DND-41 (cell line): ENCODE measurements around the gene BMS1.

Experiments used
- ATAC-seq: fragments of 200-7000 bp; cut with Tn5 transposase; 3 replicates; pipeline ENCODE4 v1.9.1; 2021; ENCODE audit warnings: low read depth; ENCODE audit not compliant: insufficient read depth
- DNase-seq: peaks from one replicate; pipeline ENCODE4 v3.0.0-alpha.2; 2020
- H2AFZ ChIP-seq: 2 replicates; pipeline ENCODE4 v1.6.0; 2012; ENCODE audit warnings: low read depth, low read length
- H3K27ac ChIP-seq: 2 replicates; pipeline ENCODE4 v1.5.1; 2012; ENCODE audit warnings: low read length, inconsistent platforms
- H3K27me3 ChIP-seq: fragments of 200-600 bp; sonication (generic); 2 replicates; pipeline ENCODE4 v1.6.0; 2012; ENCODE audit warnings: low read length, mild to moderate bottlenecking, inconsistent platforms; ENCODE audit not compliant: insufficient read depth, poor library complexity
- H3K36me3 ChIP-seq: 2 replicates; pipeline ENCODE4 v1.5.1; 2012; ENCODE audit warnings: low read length, inconsistent platforms; ENCODE audit not compliant: insufficient read depth
- H3K4me1 ChIP-seq: 2 replicates; pipeline ENCODE4 v1.5.1; 2012; ENCODE audit warnings: mild to moderate bottlenecking, low read length; ENCODE audit not compliant: insufficient read depth
- H3K4me2 ChIP-seq: 2 replicates; pipeline ENCODE4 v1.6.0; 2012; ENCODE audit warnings: mild to moderate bottlenecking, moderate library complexity, low read length, inconsistent platforms; ENCODE audit not compliant: insufficient read depth
- H3K4me3 ChIP-seq, 2 experiments: fragments of 200-600 bp in 1 of 2; shearing (Covaris generic) in 1 of 2; 2 replicates each; pipeline ENCODE4 v1.5.1; 2012 to 2016; ENCODE audit warnings: inconsistent platforms in 2 of 2, low read length in 2 of 2, mild to moderate bottlenecking in 2 of 2, low read depth in 1 of 2, moderate library complexity in 1 of 2
- H3K79me2 ChIP-seq: 2 replicates; pipeline ENCODE4 v1.6.0; 2012; ENCODE audit warnings: low read length, inconsistent platforms; ENCODE audit not compliant: insufficient read depth
- H3K9ac ChIP-seq: 2 replicates; pipeline ENCODE4 v1.6.0; 2012; ENCODE audit warnings: low read depth, mild to moderate bottlenecking, inconsistent platforms, low read length, moderate library complexity
- H3K9me3 ChIP-seq: 2 replicates; pipeline ENCODE4 v1.5.1; 2012; ENCODE audit warnings: low read length, moderate library complexity, mild to moderate bottlenecking, inconsistent platforms; ENCODE audit not compliant: insufficient read depth, severe bottlenecking
- H4K20me1 ChIP-seq: 2 replicates; pipeline ENCODE4 v1.6.0; 2012; ENCODE audit warnings: low read length; ENCODE audit not compliant: insufficient read depth
- EZH2 ChIP-seq: IDR thresholded peaks from 3 replicates; pipeline ENCODE4 v1.6.1; 2012; ENCODE audit warnings: borderline replicate concordance, low read depth, mild to moderate bottlenecking, moderate library complexity, low read length, inconsistent platforms; ENCODE audit not compliant: severe bottlenecking
- TF ChIP-seq, protein P1 (sequence below): IDR thresholded peaks from 2 replicates; pipeline ENCODE4 v1.5.1; 2012; ENCODE audit warnings: borderline replicate concordance, low read length, moderate library complexity, mild to moderate bottlenecking; ENCODE audit not compliant: poor library complexity, severe bottlenecking; ENCODE audit errors: extremely low read depth

Gene BMS1

DNA sequence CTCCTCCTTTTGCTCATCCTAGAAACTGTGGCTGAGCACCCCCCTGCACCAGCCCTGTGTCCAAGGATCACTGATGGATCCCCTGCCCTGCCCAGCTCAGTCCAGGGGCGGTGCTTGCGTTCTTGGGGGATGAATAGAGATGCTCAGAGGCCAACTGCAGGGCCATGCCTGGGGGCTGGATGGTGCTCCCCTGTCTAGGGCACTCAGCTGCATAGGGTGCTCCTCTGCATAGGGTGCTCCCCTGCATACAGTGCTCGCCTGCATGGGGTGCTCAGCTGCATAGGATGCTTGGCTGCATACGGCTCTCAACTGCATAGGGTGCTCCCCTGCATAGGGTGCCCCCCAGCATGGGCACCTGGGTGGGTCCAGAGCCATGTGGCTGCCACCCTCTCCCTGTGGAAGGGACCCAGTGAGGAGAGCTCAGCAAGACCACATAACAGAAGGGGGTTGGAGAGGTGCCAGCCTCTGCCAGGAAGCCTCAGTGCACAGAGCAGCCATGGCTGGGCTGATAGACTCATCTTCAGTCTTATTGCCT is 95.0 kb downstream of the BMS1 start:
- Histone ChIP-seq H3K4me2 (no peak overlapping the region), H2AFZ (no peak overlapping the region), H3K27ac (no peak overlapping the region), H3K4me1 (no peaks in the 10 kb centered on the region), H3K9me3 (peaks cover 1% of the 10 kb centered on the region), H3K4me3 (no peak overlapping the region), H3K36me3 (no peaks in the 10 kb centered on the region), H3K9ac (no peak overlapping the region), H4K20me1 (no peaks in the 10 kb centered on the region), H3K27me3 (no peaks in the 10 kb centered on the region), H3K79me2 (no peaks in the 10 kb centered on the region)
- ATAC-seq (no peak), DNase-seq (no peak)
- TF ChIP-seq, protein P1, sequence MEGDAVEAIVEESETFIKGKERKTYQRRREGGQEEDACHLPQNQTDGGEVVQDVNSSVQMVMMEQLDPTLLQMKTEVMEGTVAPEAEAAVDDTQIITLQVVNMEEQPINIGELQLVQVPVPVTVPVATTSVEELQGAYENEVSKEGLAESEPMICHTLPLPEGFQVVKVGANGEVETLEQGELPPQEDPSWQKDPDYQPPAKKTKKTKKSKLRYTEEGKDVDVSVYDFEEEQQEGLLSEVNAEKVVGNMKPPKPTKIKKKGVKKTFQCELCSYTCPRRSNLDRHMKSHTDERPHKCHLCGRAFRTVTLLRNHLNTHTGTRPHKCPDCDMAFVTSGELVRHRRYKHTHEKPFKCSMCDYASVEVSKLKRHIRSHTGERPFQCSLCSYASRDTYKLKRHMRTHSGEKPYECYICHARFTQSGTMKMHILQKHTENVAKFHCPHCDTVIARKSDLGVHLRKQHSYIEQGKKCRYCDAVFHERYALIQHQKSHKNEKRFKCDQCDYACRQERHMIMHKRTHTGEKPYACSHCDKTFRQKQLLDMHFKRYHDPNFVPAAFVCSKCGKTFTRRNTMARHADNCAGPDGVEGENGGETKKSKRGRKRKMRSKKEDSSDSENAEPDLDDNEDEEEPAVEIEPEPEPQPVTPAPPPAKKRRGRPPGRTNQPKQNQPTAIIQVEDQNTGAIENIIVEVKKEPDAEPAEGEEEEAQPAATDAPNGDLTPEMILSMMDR = no peak
- no peak for TF ChIP-seq EZH2

DNA sequence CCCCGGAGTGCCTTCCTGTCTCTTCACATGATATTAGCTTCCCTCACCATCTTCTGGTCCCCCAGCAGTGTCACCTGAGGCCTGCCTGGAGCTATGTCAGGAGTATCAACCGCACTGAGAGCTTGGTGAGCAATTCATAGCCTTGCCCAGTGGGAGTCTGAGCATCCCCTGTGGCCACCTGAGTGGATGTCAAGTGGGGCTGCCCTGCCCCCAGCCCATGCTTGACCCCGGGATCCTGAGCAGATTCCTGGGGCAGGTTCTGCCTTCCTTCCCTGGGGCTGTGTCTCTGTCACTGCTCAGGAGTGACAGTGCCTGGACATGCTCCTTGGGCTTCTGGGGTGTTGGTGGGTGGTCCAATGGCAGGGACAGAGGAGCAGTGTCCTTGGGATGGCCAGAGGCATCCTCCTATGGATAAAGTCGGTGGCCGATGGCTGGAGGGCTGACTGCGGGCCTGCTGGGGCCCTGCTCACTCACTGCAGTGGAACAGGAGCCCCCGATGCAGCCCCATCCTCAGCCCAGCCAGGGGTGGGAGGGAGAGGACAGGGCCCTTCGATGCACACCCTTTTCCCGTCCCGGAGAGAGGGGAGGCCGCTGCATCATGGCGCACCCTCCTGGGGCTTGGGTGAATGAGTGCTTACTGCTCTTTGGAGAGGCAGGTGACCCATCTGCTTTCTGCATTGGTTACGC is 95.7 kb downstream of the BMS1 start:
- Histone ChIP-seq H3K79me2 (no peaks in the 10 kb centered on the region), H3K27me3 (no peaks in the 10 kb centered on the region), H3K4me1 (no peaks in the 10 kb centered on the region), H3K36me3 (no peaks in the 10 kb centered on the region), H3K27ac (no peak overlapping the region), H2AFZ (no peak overlapping the region), H3K9me3 (peaks cover 4% of the 10 kb centered on the region), H4K20me1 (no peaks in the 10 kb centered on the region), H3K4me2 (no peak overlapping the region), H3K4me3 (no peak overlapping the region), H3K9ac (no peak overlapping the region)
- ATAC-seq = no peak
- DNase-seq = no peak
- TF ChIP-seq, protein P1 = no peak
- TF ChIP-seq EZH2 = no peak

DNA sequence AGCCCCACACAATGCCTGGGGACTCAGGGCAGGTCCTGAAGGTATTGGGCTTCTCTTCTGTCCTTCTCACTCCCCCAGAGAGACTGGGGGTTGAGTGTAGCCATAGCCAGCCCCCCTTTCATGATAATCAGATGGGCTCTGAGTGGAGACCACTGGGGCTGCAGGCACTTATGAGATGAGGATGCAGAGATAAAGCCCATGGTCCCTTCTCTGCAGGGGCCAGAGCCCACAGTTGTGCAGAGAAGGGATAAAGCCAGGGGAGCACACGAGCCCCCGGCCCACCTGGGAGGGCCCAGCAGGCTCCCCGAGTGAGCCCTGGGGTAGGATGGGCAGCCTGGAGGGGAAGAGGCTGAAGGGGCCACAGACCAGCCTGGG is 96.2 kb downstream of the BMS1 start:
- no peak for DNase-seq
- Histone ChIP-seq H4K20me1 (no peaks in the 10 kb centered on the region), H3K27ac (no peak overlapping the region), H3K79me2 (no peaks in the 10 kb centered on the region), H3K9ac (no peak overlapping the region), H3K4me1 (no peaks in the 10 kb centered on the region), H3K27me3 (no peaks in the 10 kb centered on the region), H3K9me3 (peaks cover 4% of the 10 kb centered on the region), H3K4me3 (no peak overlapping the region), H2AFZ (no peak overlapping the region), H3K4me2 (no peak overlapping the region), H3K36me3 (no peaks in the 10 kb centered on the region)
- ATAC-seq = no peak
- TF ChIP-seq EZH2 = no peak
- TF ChIP-seq, protein P1 = no peak
